Activated CD8-positive, alpha-beta memory T cell treated with anti-CD3 and anti-CD28 coated beads, Interleukin-2, amount 50 U/mL, for 24 hours (primary cell): ENCODE data around the gene ATP5PB.

Experiments
- DNase-seq: peaks from one replicate; pipeline ENCODE4 v3.0.0-alpha.2; 2020; ENCODE audit errors: extremely low read depth

ATP5PB gene

GRCh38 chr1:111507411-111508201, 58.3 kb downstream of the ATP5PB start:
- no peak for DNase-seq

DNA sequence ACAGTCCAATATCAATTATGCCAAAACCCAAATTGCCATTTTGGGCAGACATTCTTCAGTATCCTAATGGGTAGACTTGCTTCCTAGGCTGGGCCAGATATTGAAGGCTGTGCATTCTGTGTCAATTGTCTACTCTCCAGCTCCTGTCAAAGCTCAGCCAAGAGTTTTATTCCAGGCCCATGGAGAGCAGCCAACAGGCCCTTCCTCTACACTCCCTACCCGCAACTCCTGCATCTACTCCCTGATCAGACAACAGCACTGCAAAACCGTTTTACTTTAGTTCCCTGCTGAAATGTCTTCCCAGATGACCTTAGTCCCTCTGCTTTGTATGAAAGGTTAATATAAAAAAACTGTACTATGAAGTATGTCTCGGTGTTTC, 60.7 kb downstream of the ATP5PB start:
- DNase-seq: no peak

DNA sequence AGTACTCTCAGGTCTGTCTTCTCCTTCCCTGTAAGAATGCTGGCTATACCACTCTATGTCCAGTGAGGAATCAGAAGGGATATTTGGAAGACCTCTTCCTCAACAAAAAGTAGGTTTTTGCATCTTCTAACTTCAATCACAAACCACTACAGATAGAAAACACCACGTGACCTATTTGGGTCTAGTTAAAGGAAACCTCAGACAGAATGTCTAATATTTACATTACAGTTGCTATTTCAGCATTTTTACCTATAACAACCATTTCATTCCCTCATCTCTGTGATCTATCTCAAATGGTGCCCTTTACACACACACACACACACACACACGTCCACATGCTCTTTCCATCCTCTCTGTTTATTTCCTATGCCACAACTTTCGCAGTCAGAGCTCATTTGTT, 62.1 kb downstream of the ATP5PB start:
- DNase-seq: no peak
